ENCODE data around the gene LRRK1.

- TF ChIP-seq POLR2A (IDR thresholded peaks at IDR 0.05) (no peak), CTCF (IDR thresholded peaks at IDR 0.05) (no peak)
Observed at GRCh38 chr15:101059381-101060341, 140.5 kb downstream of the LRRK1 start.

Measured in thyroid gland (tissue), 4 donors.